ENCODE data around the gene TRIP10.
"Not testable (repeated sequence)": the region's sequence is repeated elsewhere in the genome, so short reads cannot be mapped to it uniquely, and the experiment has no call there.

Gene TRIP10

DNA sequence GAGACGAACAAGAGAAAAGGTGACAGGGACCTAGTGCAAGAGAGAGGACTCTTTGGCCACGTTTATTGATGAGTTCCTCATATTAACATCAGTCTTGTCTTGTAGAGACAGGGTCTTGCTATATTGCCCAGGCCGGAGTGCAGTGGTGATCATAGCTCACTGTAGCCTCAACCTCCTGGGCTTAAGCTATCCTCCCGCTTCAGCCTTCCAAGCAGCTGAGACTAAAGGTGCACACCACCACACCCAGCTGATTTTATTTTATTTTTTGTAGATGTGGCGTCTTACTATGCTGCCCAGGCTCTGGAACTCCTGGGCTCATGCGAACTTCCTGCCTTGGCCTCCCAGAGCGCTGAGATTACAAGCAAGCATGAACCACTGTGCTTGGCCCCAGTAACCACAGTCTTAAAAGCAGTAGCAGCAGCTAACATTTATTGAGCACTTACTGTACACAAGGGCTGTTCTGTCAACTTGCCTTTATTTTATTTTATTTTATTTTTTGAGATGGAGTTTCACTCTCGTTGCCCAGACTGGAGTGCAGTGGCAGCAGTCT lies 28.8 kb downstream of the TRIP10 start:
- no peak for DNase-seq (ENCODE audit: low read depth)

GRCh38 chr19:6769006-6769619 lies 29.6 kb downstream of the TRIP10 start:
- DNase-seq (ENCODE audit: low read depth) = no peak

DNA sequence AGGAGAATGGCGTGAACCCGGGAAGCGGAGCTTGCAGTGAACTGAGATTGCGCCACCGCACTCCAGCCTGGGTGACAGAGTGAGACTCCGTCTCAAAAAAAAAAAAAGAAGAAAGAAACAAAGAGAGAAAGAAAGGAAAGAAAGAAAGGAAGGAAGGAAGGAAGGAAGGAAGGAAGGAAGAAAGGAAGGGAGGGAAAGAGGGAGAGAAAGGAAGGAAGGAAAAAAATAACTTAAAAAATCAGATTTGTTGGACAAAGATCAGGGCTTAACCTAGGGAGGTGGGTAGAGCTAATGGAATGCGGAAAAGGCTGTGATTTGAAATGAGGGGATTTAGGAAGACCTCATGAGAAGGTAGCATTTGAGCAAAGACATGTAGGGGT lies 32.2 kb downstream of the TRIP10 start:
- not testable (repeated sequence) for DNase-seq (ENCODE audit: low read depth)

DNA sequence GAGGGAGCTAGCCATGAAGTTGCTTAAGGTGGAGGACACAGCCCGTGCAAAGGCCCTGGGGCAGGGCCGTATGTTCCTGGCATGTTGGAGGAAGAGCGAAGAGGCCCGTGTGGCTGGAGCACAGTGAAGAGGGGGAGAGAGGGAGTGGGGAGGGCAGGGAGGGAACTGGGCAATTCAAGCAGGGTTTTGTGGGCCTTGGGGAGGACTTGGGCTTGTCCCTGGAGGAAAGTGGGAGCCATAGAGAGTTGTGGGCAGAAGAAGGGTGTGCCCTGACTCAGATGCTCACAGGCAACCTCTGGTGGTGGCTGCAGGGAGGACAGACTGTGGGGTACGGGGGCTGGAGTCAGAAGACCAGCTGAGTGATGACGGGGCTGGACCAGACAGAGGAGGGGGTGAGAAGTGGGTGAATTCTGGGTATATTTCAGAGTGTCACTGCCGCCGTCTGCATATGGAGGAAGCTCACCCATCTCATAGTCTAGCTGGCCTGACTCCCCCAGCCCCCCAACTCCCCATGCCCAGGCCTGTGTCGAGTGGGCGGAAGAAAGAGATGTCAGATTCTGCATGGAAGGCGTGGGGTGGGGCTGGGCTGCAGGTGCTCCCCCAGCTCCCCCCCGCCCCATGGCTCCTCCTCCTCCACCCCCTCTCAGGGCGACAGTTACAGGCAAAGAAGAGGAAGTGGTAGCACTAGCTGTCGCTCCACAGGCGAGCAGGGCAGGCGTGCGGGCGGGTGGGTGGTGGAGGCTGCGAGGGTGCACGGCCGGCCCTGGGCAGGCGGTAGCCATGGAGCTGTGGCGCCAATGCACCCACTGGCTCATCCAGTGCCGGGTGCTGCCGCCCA lies 32.8 kb downstream of the TRIP10 start, which contains the start of gene VAV1:
TSS of gene VAV1 (plus strand) at position 681 of the 838 bp plus-strand sequence. CDS start at position 781, 100 bp downstream.
- DNase-seq (ENCODE audit: low read depth) = no peak

DNA sequence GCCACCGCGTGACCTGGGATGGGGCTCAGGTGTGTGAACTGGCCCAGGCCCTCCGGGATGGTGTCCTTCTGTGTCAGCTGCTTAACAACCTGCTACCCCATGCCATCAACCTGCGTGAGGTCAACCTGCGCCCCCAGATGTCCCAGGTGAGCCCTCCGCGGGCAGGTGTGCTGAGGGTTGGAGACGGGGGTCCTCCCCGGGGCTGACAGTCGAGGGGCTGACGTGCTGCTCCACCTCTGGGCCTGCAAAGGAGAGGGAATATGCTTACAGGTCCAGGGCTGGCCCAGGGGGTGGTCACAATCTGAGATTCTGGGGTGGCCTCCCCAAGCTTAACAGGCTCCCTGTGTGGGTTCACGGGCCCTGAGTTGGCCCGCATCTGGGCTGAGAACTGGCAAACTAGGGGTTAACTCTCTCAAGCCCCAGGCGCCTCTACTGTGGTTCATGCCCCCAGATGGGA lies 33.4 kb downstream of the TRIP10 start:
- DNase-seq (ENCODE audit: low read depth) = no peak

GRCh38 chr19:6773323-6773931 lies 33.9 kb downstream of the TRIP10 start:
- no peak for DNase-seq (ENCODE audit: low read depth)

GRCh38 chr19:6774821-6775707 lies 35.6 kb downstream of the TRIP10 start:
- no peak for DNase-seq (ENCODE audit: low read depth)

- DNase-seq (ENCODE audit: low read depth) = not testable (repeated sequence)
Observed at GRCh38 chr19:6776045-6776444, 36.6 kb downstream of the TRIP10 start.

DNA sequence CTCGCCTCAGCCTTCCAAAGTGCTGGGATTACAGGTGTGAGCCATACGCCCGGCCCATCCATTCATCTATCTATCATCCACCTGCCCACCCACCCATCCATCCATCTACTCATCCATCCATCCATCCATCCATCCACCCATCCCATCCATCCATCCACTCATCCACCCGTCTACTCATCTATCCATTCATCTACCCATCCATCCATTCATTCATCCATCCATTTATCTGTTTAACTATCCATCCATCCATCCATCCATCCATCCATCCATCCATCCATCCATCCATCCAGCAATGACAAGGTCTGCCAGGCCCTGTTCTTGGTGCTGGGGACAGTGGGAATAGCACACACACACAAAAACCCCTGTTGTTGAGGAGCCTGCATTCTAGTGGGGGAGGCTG lies 37.5 kb downstream of the TRIP10 start:
- no peak for DNase-seq (ENCODE audit: low read depth)

- no peak for DNase-seq (ENCODE audit: low read depth)
Observed at GRCh38 chr19:6777434-6777833, 38.0 kb downstream of the TRIP10 start.

GRCh38 chr19:6778386-6778785 lies 38.9 kb downstream of the TRIP10 start:
- DNase-seq (ENCODE audit: low read depth) = no peak

DNA sequence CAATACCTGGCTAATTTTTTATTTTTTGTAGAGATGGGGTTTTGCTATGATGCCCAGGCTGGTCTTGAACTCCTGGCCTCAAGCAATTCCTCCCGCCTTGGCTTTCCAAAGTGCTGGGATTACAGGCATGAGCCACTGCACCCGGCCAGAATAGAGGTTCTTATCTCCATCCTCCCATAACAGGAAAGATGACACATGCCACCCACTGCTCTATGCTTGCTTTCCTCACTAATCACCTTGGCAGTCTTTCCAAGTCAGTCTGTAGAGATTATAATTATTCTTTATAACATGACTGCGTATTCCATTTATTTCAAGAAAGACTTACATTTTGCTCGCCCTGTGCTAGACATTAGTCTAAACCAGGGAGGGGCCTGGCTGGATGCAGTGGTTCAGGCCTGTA lies 39.7 kb downstream of the TRIP10 start:
- no peak for DNase-seq (ENCODE audit: low read depth)

- DNase-seq (ENCODE audit: low read depth) = no peak
Observed at GRCh38 chr19:6787393-6787792, 47.9 kb downstream of the TRIP10 start.

- no peak for DNase-seq (ENCODE audit: low read depth)
Observed at GRCh38 chr19:6788896-6789295, 49.4 kb downstream of the TRIP10 start.

GRCh38 chr19:6790194-6791128 lies 51.0 kb downstream of the TRIP10 start:
- DNase-seq (ENCODE audit: low read depth) = no peak

GRCh38 chr19:6791237-6791636 lies 51.8 kb downstream of the TRIP10 start:
- DNase-seq (ENCODE audit: low read depth) = no peak

DNA sequence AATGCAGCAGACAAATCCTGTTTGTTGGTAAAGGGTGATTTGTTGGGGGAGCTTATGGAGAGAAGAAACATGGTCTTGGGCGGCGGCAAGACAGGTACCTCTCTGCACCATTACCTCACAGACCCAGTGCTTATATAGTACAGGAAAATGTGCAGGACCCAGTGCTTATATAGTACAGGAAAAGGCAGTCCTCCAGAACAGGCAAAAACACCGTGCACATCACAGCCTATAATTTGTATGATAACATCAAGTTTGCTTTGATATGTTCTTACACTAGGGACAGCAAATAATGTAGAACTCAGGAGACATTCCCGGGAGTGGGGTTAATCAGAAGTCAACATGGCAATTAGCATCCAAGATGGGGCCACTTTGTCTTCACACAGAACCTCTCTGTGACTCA lies 53.9 kb downstream of the TRIP10 start:
- no peak for DNase-seq (ENCODE audit: low read depth)

DNA sequence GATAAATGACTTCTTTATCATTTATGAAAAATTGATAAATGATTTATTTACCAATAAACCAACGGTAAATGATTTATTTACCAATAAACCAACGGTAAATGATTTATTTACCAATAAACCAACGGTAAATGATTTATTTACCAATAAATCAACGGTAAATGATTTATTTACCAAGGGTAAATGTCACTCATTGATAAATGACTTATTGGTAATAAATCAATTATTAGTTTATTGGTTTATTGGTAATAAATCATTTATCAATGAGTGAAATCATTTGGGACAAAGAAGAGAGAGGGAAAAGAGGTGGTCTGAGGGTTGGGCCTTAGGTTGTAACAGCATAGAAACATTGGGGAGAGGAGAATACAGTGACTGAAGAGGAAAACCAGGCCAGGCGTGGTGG lies 54.5 kb downstream of the TRIP10 start:
- DNase-seq (ENCODE audit: low read depth) = no peak

DNA sequence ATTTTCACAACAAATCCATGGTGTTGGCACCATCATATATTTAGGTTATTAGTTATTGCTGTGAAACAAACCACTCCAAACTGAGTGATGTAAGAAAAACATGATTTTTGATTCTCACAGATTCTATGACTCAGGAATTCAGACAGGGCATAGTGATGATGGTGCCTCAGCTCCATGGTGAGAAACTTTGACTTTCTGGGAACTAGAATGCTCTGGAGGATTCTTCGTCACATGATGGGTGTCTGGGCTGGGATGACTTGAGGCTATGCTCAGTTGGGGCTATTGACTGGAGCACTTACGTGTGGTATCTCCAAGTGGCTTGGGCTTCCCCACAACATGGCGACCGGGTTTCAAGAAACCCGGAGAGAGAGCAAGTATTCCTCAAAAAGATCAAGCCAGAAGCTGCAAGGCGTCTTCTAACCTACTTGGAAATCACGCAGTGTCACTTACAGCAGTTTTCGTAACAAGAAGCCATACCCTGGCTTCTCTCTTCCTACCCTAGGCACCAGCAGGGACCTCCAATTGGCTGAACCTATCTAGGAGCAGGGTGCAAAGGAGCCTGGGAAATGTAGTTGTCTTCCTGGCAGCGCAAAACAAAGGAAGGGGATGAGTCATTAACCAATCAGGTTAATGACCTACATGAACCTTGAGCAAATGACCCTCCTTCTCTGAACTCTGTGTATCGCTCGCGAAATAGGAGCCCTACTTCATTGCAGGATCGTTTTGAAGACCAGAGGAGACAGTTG lies 55.4 kb downstream of the TRIP10 start:
- no peak for DNase-seq (ENCODE audit: low read depth)

DNA sequence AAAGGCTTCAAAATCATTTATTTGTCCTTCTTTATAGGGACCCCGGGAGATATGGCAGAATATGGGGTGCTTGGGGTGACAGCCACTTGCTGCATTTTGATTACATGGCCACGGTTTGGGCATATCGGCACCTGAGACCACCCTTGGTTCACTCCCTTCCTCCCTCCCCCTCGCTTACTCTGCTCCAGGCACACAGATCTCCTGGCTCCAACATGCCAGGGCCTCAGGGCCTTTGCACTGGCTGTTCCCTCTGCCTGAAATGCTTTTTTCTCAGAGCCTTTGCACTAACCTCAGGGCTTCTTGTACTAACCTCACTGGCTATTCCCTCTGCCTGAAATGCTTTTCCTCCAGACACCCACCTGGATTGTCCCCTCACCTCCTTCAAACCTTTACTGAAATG lies 56.8 kb downstream of the TRIP10 start:
- no peak for DNase-seq (ENCODE audit: low read depth)

Measured in non-pigmented ciliary epithelial cell (primary cell).